ENCODE measurements around the gene HOXD8. TPM values are rescaled to one million over a fixed set of nuclear protein-coding genes. Genes with fewer than 3 reads are reported as not detected.

Gene HOXD8
- total RNA-seq, 1 donor = 15.5 TPM

GRCh38 chr2:176096243-176096985 lies 33.1 kb upstream of the HOXD8 start:
- TF ChIP-seq CTCF (IDR thresholded peaks at IDR 0.05; ENCODE audit: insufficient read depth, low read depth, low read length) = no peak
- peak overlapping the region; percentile 49 for H3K4me3 ChIP-seq (ENCODE audit: low read depth, low read length)
- DNase-seq (ENCODE audit: low read depth) = peak; percentile 32

GRCh38 chr2:176096986-176097819 lies 32.3 kb upstream of the HOXD8 start:
- DNase-seq (ENCODE audit: low read depth) = peak; percentile 58
- TF ChIP-seq CTCF (IDR thresholded peaks at IDR 0.05; ENCODE audit: insufficient read depth, low read depth, low read length) = peak; percentile 78
- peak overlapping the region; percentile 49 for H3K4me3 ChIP-seq (ENCODE audit: low read depth, low read length)

DNA sequence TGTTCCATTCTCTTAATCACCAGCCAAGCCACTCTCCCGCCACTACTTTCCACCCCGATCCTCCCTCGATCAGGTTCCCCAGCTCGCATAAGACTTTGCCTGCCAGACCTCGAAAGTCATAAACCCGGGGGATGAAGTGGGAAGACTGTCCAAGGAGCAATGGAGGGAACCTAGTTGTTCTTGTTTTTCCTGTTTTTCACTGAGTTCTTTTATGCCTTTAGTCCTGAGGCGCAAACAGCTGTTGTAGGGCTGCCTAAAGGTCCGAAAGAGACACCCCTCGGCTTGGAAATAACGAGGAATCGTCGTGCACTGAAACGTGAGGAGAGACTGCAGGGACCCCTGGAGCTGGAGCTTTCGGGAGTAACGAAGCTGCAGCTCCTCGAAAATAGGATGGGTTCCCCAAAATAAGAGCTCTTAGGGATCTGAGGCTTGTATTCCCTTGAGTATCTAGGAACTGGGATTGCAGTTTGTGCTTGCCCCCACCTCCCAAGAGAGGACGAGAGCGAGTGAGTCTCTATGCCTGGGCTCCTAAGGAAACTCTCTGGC lies 31.6 kb upstream of the HOXD8 start:
- TF ChIP-seq CTCF (IDR thresholded peaks at IDR 0.05; ENCODE audit: insufficient read depth, low read depth, low read length) = no peak
- H3K4me3 ChIP-seq (ENCODE audit: low read depth, low read length) = no peak overlapping the region
- no peak for DNase-seq (ENCODE audit: low read depth)

DNA sequence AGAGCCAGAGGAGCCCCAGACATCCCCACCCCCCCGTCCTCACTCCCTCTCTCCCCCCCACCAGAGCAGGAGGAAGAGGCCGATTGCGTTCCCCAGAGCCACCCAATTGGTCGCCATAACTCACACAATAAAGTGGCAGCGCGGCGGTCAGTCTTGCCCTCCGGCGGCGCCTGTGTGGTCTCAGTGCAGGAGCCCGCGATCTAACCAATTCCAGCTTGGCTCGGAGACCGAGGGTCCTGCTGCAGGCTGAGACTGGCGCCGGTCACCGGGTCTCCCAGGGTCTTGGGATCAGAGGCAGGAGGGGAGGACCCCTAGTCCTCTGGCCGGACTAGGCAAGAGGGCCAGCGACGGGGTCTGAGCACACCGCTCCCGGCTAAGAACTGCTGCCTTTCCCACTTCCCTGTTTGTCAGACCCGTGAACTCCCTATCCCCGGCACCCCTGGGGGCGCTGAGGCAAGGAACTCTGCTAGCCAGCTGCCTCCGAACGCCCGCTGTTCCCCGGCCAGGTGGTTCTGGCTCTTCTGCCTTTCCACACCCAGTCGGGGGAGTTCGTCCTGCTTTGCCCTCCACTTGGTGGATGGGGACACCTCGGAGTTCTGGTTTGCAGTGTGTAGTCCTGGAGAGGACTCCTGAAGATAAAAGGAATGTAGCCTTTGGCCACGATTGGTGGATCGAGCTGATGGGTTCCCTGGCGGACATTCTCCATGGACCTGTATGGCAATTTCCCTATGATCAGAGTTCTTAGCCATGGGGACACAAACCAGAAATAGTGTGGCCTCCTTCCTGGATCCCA lies 30.9 kb upstream of the HOXD8 start:
- no peak for TF ChIP-seq CTCF (IDR thresholded peaks at IDR 0.05; ENCODE audit: insufficient read depth, low read depth, low read length)
- H3K4me3 ChIP-seq (ENCODE audit: low read depth, low read length) = no peak overlapping the region
- no peak for DNase-seq (ENCODE audit: low read depth)

DNA sequence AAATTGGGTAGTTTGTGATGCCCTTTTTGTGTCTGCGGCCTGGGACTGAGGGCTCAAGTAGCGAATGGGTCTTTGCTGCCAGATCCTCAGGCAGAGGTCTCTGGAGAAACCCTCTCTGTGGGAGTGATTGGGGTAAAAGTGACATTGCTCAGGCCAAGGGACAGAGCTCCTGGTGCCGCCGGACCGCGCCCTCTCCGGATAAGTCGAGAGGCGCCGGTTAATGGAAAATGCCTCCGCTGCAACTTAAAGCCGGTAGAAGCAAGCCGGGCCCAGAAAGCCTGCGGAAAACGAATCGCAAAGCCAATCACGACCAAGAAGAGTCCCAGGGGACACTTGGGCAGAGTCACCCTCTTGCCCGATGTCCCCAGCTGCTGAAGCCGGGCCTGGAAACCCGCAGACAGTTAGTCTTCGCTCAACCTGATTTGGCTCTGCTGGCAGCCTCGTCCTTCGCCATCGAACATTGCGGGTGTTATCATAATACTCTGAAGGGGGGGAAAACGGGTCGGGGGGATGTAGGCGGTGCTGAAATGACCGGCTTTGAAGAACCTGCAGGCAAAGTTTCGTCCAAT lies 30.3 kb upstream of the HOXD8 start:
- no peak for TF ChIP-seq CTCF (IDR thresholded peaks at IDR 0.05; ENCODE audit: insufficient read depth, low read depth, low read length)
- no peak overlapping the region for H3K4me3 ChIP-seq (ENCODE audit: low read depth, low read length)
- DNase-seq (ENCODE audit: low read depth) = no peak
